Medulla oblongata (tissue), 1 donor: ENCODE results near the gene C18orf63.
"Not testable (repeated sequence)": the region's sequence is repeated elsewhere in the genome, so short reads cannot be mapped to it uniquely, and the experiment has no call there.

Experiments used
- DNase-seq: peaks from one replicate; pipeline ENCODE4 v3.0.0-alpha.2; 2015; ENCODE audit errors: extremely low spot score

C18orf63 gene

DNA sequence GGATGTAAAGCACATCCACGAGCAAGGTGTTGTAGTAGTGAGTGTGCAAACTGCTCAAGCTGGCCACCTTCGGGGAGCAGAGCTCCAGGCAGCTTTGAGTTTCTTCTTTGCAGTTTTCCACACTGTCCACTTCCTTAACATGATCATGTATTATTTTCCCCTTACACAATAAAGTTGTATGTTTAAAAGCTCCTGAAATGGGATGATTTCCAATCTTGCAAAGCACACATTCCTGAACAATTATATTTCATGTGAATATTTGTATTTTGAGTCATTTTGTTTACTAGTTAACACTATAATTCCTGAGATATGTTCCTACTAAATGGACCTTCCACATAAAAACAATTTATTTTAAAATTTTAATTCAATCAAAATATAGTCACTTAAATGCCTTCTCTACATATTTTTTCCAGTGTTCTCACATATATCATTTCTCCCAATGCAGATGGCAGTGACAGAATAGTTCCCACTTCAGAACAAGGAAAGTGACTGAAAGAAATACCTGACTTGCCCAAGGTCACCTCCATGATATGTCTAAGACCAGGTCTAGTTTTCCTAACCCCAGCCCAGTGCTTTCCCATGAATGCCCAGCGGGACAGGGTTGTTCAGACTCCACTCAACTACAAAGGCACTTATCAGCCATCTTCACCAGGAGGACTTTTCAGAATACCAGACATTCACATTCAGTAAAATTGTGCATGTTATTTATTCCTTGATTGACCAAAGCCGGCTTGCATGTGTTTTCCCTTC is 29.4 kb upstream of the C18orf63 start:
- no peak for DNase-seq

DNA sequence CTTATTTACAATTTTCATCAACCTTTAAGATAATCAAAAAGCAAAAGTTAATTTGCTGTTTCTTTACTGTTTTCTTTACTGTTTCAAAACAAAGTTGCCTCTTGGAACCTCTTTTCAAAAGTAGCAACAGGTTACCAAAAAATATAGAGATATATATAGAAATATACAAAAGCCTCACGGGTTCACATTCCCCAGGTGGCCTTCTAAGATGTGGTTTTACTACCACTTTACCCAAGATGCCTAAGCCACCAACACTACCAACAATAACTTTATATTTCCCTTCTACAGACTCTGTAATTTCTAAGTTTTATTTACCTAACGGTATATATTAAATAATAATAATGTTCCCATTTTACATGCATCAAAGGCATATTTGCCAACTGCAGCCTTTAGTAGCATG is 28.8 kb upstream of the C18orf63 start:
- no peak for DNase-seq

DNA sequence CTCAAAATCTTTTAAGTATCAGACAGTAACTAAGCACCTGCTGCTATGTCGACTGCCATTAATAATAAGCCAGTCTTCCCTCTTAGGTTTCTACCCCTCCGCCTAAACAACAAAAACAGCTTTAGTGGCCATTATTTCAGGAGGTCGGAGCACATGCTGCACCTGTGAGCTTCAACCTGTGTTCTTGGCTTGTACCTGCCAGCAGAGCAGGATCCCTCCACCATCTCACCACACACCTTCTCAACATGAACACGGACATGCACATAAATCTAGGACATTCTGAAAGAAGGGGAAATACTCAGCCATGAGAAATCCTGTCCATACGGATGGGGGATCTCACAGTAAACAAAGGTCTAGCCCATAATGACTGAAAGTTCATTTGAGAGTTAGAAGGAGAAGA is 27.6 kb upstream of the C18orf63 start:
- no peak for DNase-seq

GRCh38 chr18:74288730-74289129 is 26.9 kb upstream of the C18orf63 start:
- no peak for DNase-seq

GRCh38 chr18:74289137-74289536 is 26.5 kb upstream of the C18orf63 start:
- DNase-seq, result no peak

DNA sequence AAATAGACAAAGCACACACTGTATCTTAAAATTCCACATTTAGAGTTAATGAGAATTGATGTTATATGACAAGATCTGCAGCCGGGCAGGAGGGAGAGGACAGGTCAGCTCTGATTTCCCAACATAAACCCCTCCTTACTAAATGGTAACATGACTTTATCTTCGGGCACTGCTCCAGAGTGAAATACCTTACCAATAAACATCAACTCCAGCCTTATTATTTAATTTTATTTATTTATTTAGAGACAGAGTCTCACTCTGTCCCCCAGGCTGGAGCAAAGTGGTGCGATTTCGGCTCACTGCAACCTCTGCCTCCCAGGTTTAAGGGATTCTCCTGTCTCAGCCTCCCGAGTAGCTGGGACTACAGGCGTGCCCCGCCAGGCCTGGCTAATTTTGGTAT is 25.6 kb upstream of the C18orf63 start:
- no peak for DNase-seq

- no peak for DNase-seq
Observed at GRCh38 chr18:74290794-74291471, 24.7 kb upstream of the C18orf63 start.

- DNase-seq, result no peak
Observed at GRCh38 chr18:74291472-74291770, 24.2 kb upstream of the C18orf63 start.

DNA sequence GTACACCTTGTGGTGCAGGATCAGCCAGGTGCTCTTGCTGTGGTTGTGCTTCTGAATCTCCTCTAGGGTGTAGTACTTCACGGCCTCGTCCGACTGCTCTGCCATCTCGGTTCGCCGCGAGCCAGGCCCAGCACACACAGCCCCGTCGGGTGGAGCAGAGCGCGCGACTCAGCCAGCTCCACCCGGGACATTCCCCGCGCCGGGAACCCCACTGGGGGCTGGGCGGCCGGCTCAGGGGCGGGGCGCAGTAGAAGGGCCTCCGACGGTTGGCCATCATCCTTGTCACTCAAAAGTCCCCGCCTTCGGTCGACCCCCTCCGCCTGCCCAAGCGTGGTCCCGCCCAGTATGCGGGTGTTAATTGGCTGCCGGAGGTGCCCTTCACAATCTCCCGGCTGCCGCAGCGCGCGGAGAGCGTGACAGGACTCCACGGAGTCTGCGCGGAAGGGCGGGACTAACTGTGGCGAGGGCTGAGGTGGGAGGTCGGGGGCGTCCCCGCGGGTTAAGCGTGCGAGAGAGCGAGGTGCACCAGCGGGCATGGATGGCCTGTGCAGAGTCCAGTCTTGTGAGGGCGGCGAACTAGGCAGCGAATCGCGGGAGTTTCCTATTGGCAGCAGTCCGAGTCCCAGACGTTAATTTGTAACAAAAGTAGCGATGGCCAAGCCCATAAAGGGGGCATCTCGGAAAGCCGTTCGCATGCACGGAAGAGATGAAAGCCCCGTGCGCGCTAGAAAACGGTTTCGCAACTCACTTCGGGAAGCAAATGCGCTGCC is 23.7 kb upstream of the C18orf63 start, which contains the start of gene CYB5A:
TSS of gene CYB5A (minus strand) at position 193 of the 770 bp plus-strand sequence. CDS start at position 105, 88 bp downstream.
- peak; percentile 99 for DNase-seq

- DNase-seq, result peak; percentile 27
Observed at GRCh38 chr18:74292541-74292858, 23.1 kb upstream of the C18orf63 start.

DNA sequence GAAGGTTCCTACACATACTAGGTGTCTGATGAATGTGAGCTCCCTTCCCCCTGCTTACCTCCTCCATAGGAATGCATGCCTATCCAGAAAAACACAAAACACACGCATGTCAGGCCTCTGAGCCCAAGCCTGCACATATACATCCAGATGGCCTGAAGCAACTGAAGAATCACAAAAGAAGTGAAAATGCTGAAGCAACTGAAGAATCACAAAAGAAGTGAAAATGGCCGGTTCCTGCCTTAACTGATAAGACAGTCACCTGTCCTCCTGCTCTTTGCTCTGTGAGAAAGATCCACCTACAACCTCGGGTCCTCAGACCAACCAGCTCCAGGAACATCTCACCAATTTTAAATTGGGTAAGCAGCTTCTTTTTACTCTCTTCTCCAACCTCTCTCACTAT is 22.7 kb upstream of the C18orf63 start:
- DNase-seq, result not testable (repeated sequence)

- DNase-seq, result no peak
Observed at GRCh38 chr18:74294526-74294925, 21.1 kb upstream of the C18orf63 start.

GRCh38 chr18:74299162-74299561 is 16.5 kb upstream of the C18orf63 start:
- no peak for DNase-seq

DNA sequence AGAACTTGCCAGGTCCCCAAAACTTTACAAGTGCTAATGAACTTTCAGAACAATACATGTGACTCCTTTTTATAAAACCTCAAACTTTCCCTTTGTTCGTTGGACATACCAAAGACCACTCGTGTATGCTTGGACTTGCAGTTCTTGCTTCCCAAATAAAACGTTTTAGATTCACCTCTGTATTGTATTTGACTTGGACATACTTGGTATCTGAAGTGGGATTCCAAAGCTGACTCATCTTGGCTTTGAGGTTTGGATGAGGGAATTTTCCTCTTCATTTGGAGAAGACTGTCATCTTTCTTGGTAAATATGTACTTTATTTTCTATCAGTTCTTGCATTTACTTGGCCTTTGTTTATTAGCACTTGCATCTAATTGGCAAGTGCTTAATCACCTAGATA is 15.9 kb upstream of the C18orf63 start:
- no peak for DNase-seq

- DNase-seq, result no peak
Observed at GRCh38 chr18:74303306-74303705, 12.3 kb upstream of the C18orf63 start.

- no peak for DNase-seq
Observed at GRCh38 chr18:74303936-74304335, 11.7 kb upstream of the C18orf63 start.

DNA sequence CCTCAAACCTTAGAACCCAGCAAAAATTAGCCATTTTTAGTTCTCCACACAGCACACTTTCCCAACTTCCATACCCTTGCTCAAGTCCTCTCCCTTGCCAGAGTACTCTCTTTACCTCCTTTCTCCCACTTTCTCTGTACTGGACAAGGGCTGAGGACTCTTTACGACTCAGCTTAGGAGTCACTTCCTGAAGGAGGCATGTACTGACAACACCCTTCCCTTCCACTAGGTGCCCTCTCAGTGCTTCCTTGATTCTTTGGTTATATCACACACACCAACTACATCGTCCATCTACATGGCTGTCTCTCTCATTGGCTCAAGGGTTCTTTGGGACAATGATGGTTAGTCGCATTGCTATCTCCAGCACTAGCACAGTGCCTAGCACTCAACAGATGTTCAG is 5.2 kb upstream of the C18orf63 start:
- DNase-seq, result no peak

DNA sequence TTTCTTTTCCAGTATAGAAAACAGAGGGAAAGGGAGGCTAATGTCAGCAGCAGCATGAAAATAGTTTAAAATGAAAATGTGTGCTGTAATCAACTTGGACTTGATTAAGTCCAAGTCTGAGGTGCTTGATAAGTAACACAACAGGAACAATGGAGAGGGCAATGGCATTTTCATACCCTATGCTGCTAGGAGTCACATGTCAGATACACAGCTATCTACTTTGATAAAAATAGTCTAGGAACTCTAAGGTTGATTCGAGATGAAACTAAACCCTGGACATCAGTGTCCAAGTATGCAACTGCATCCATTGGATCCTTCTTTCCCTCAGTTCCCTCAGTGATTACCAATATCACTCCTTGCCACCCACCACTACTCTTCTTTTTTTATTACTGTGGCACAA is 4.6 kb upstream of the C18orf63 start:
- no peak for DNase-seq

GRCh38 chr18:74314759-74315463 is 728 bp upstream of the C18orf63 start:
- DNase-seq, result no peak

DNA sequence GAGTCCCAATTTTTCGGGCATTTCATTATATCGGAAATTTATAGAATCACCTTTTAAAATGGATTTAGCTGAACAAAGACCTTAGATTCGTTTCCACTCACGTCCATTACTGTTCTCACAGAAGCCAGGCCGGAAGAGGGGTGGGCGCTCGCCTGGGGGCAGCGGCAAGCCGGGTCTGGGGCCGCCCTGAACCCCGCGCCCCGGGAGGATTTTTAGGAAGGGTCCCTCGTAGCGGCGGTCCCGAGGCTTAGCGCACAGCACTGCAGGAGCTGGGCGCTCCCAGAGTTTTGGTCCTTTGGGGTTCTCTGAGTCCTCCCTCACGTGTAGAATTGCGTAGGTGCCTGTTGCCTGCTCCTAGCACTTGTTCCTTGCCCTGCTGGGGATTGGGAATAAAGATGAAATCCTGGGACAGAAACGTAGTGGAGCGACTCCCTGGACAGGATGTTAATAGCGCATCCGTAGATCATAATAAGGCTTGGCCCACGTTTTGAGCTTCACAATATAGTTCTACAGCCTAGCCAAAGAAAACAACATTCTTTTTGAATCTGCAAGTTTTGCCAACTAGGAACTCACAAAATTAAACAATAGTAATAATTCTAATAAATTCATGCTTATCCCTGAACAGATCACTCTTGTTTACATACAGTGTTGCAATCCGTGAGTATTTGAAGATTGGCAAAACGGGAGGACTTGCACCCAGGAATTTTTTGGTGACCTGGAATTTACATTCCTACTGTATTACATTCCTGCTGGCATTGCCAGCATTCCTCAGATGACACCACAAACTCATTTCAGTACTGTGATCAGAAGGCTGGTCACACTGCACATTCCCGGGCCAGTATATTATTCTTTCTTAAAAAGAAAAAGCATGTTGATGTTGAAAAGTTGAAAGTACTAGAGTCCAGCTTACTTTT is 875 bp downstream of the C18orf63 start:
- no peak for DNase-seq

GRCh38 chr18:74326231-74326630 is 10.6 kb downstream of the C18orf63 start:
- no peak for DNase-seq
